Neuronal stem cell (in vitro differentiated cells): ENCODE data around the gene ENOSF1.
A peak's percentile ranks its signal among the peaks of the same experiment; 100 is the strongest.

Experiments used
- DNase-seq: peaks from one replicate; pipeline ENCODE4 v3.0.0-alpha.2; 2013; ENCODE audit warnings: low spot score
- H2AFZ ChIP-seq: one replicate; pipeline ENCODE4 v1.6.1; 2013; ENCODE audit warnings: mild to moderate bottlenecking, low read length, inconsistent platforms
- H2AK5ac ChIP-seq: 2 replicates; pipeline ENCODE4 v1.6.1; 2013; ENCODE audit warnings: low read depth, mild to moderate bottlenecking, inconsistent platforms, low read length, moderate library complexity, mixed read lengths
- H2BK120ac ChIP-seq: 2 replicates; pipeline ENCODE4 v1.6.1; 2013; ENCODE audit warnings: low read depth, mild to moderate bottlenecking, inconsistent platforms, low read length, moderate library complexity, mixed read lengths
- H2BK12ac ChIP-seq: one replicate; pipeline ENCODE4 v1.6.1; 2013; ENCODE audit warnings: low read length, inconsistent platforms
- H2BK15ac ChIP-seq: 2 replicates; pipeline ENCODE4 v1.6.1; 2013; ENCODE audit warnings: mild to moderate bottlenecking, low read length, inconsistent platforms, mixed read lengths
- H2BK5ac ChIP-seq: one replicate; pipeline ENCODE4 v1.6.1; 2013; ENCODE audit warnings: inconsistent platforms, mild to moderate bottlenecking, low read length, moderate library complexity
- H3K14ac ChIP-seq: one replicate; pipeline ENCODE4 v1.6.1; 2013; ENCODE audit warnings: low read length, inconsistent platforms
- H3K18ac ChIP-seq: 2 replicates; pipeline ENCODE4 v1.6.1; 2013; ENCODE audit warnings: low read length, inconsistent platforms
- H3K23ac ChIP-seq: 2 replicates; pipeline ENCODE4 v1.6.1; 2013; ENCODE audit warnings: low read depth, mild to moderate bottlenecking, mixed read lengths, low read length, inconsistent platforms; ENCODE audit not compliant: poor library complexity
- H3K27ac ChIP-seq: replicated peaks from 3 replicates; pipeline ENCODE4 v1.5.1; 2013; ENCODE audit warnings: low read length, inconsistent platforms
- H3K27me3 ChIP-seq, 3 experiments: 2 replicates each; pipeline ENCODE4 v1.6.1; 2013; ENCODE audit warnings: low read length in 3 of 3, mild to moderate bottlenecking in 2 of 3, inconsistent platforms in 1 of 3, low read depth in 1 of 3, mixed read lengths in 1 of 3, moderate library complexity in 1 of 3; ENCODE audit not compliant: control insufficient read depth in 3 of 3, insufficient read depth in 3 of 3
- H3K36me3 ChIP-seq, 2 donors: replicated peaks in 1 of 2; 2 replicates each; pipeline ENCODE4 v1.6.1; 2013; ENCODE audit warnings: low read length in 2 of 2; ENCODE audit not compliant: control insufficient read depth in 2 of 2, insufficient read depth in 2 of 2
- H3K4ac ChIP-seq: 2 replicates; pipeline ENCODE4 v1.6.1; 2013; ENCODE audit warnings: inconsistent platforms, mild to moderate bottlenecking, low read length, moderate library complexity
- H3K4me1 ChIP-seq, 2 donors: 1 replicate in 1 of 2; 2 replicates in 1 of 2; pipeline ENCODE4 v1.6.1; 2013; ENCODE audit warnings: low read length in 2 of 2, low read depth in 1 of 2; ENCODE audit not compliant: control insufficient read depth in 2 of 2, insufficient read depth in 1 of 2
- H3K4me2 ChIP-seq: one replicate; pipeline ENCODE4 v1.6.1; 2013; ENCODE audit warnings: mild to moderate bottlenecking, low read length, inconsistent platforms; ENCODE audit not compliant: insufficient read depth, poor library complexity, severe bottlenecking
- H3K4me3 ChIP-seq, 2 donors: 2 replicates each; pipeline ENCODE4 v1.5.1; 2013; ENCODE audit warnings: low read length in 2 of 2, mild to moderate bottlenecking in 2 of 2, inconsistent platforms in 1 of 2, moderate library complexity in 1 of 2
- H3K79me1 ChIP-seq: one replicate; pipeline ENCODE4 v1.6.1; 2013; ENCODE audit warnings: low read depth, mild to moderate bottlenecking, inconsistent platforms, low read length, moderate library complexity
- H3K9ac ChIP-seq: one replicate; pipeline ENCODE4 v1.6.1; 2013; ENCODE audit warnings: mild to moderate bottlenecking, low read depth, low read length, inconsistent platforms; ENCODE audit not compliant: poor library complexity
- H3K9me3 ChIP-seq, 2 donors: replicated peaks in 1 of 2; 2 replicates each; pipeline versions ENCODE3 to v1.6.1; 2013; ENCODE audit warnings: low read length in 2 of 2, mild to moderate bottlenecking in 2 of 2, inconsistent platforms in 1 of 2, low read depth in 1 of 2, mixed read lengths in 1 of 2, moderate library complexity in 1 of 2; ENCODE audit not compliant: control insufficient read depth in 2 of 2, insufficient read depth in 1 of 2
- H4K8ac ChIP-seq: one replicate; pipeline ENCODE4 v1.6.1; 2013; ENCODE audit warnings: low read depth, mild to moderate bottlenecking, inconsistent platforms, low read length, moderate library complexity
- H4K91ac ChIP-seq: one replicate; pipeline ENCODE4 v1.6.1; 2013; ENCODE audit warnings: low read length, low read depth, mild to moderate bottlenecking, inconsistent platforms; ENCODE audit not compliant: poor library complexity
- WGBS, 2 donors: extraction: QIAGEN DNeasy Blood & Tissue Kit; methylation state at CpG; one replicate each; pipeline ENCODE4 v1.1.7; 2013; ENCODE audit warnings: missing lambda C conversion rate in 2 of 2, mixed read lengths in 1 of 2; ENCODE audit not compliant: insufficient read length in 2 of 2, insufficient replicate concordance in 1 of 2; ENCODE audit errors: extremely low coverage in 2 of 2; 5-methylcytosine and 5-hydroxymethylcytosine counted together

The ENOSF1 gene

GRCh38 chr18:708096-708495 is 4.3 kb downstream of the ENOSF1 start:
- no peak overlapping the region for H3K18ac ChIP-seq
- H2AK5ac ChIP-seq, result no peak overlapping the region
- H4K91ac ChIP-seq, result no peak overlapping the region
- H3K9me3 ChIP-seq, result peaks cover 2 to 8% of the 10 kb centered on the region in 2 donors
- H4K8ac ChIP-seq, result no peak overlapping the region
- no CpG with 5 or more reads among the region's 10 CpGs for WGBS, 2 donors
- H2AFZ ChIP-seq, result no peak overlapping the region
- H2BK12ac ChIP-seq, result no peak overlapping the region
- no peak overlapping the region for H3K4me2 ChIP-seq
- peaks cover 0 to 3% (median 0%) of the 10 kb centered on the region in 3 experiments for H3K27me3 ChIP-seq
- no peak overlapping the region for H2BK120ac ChIP-seq
- H3K79me1 ChIP-seq, result no peaks in the 10 kb centered on the region
- no peak overlapping the region for H3K4me3 ChIP-seq
- H3K27ac ChIP-seq, result no peak overlapping the region
- H3K14ac ChIP-seq, result no peak overlapping the region
- H3K23ac ChIP-seq, result no peak overlapping the region
- H2BK5ac ChIP-seq, result no peak overlapping the region
- H3K4ac ChIP-seq, result no peak overlapping the region
- H3K4me1 ChIP-seq, result peaks cover 2 to 3% of the 10 kb centered on the region in 2 donors
- no peaks in the 10 kb centered on the region for H3K36me3 ChIP-seq
- no peak overlapping the region for H3K9ac ChIP-seq
- DNase-seq, result no peak
- no peak overlapping the region for H2BK15ac ChIP-seq

GRCh38 chr18:706405-706804 is 6.0 kb downstream of the ENOSF1 start:
- Histone ChIP-seq H3K4me2 (no peak overlapping the region), H3K36me3 (no peaks in the 10 kb centered on the region), H3K9ac (no peak overlapping the region), H2AFZ (peak overlapping the region; percentile 7), H2BK5ac (no peak overlapping the region), H3K27me3 (no peaks in the 10 kb centered on the region), H3K27ac (no peak overlapping the region), H4K91ac (no peak overlapping the region), H3K79me1 (no peaks in the 10 kb centered on the region), H3K4ac (no peak overlapping the region), H3K4me1 (peaks cover 2% of the 10 kb centered on the region in 2 donors), H2AK5ac (no peak overlapping the region), H3K23ac (no peak overlapping the region), H2BK12ac (no peak overlapping the region), H3K14ac (no peak overlapping the region), H4K8ac (no peak overlapping the region), H2BK15ac (no peak overlapping the region), H3K9me3 (no peaks in the 10 kb centered on the region), H3K18ac (no peak overlapping the region), H2BK120ac (no peak overlapping the region), H3K4me3 (no peak overlapping the region)
- no peak for DNase-seq
- no CpG with 5 or more reads among the region's 8 CpGs for WGBS, 2 donors

- H2BK120ac ChIP-seq, result no peak overlapping the region
- H3K4me1 ChIP-seq, result peaks cover 0 to 2% of the 10 kb centered on the region in 2 donors
- H2AFZ ChIP-seq, result no peak overlapping the region
- H2AK5ac ChIP-seq, result no peak overlapping the region
- H3K23ac ChIP-seq, result no peak overlapping the region
- no peak overlapping the region for H2BK12ac ChIP-seq
- H3K79me1 ChIP-seq, result no peaks in the 10 kb centered on the region
- no CpG with 5 or more reads among the region's 8 CpGs for WGBS, 2 donors
- no peak overlapping the region for H3K9ac ChIP-seq
- no peak for DNase-seq
- H3K9me3 ChIP-seq, result no peaks in the 10 kb centered on the region
- no peak overlapping the region for H2BK15ac ChIP-seq
- no peak overlapping the region for H3K4me2 ChIP-seq
- H3K4ac ChIP-seq, result no peak overlapping the region
- H4K8ac ChIP-seq, result no peak overlapping the region
- H2BK5ac ChIP-seq, result no peak overlapping the region
- H3K27me3 ChIP-seq, result no peaks in the 10 kb centered on the region
- H3K27ac ChIP-seq, result no peak overlapping the region
- no peaks in the 10 kb centered on the region for H3K36me3 ChIP-seq
- no peak overlapping the region for H3K18ac ChIP-seq
- no peak overlapping the region for H4K91ac ChIP-seq
- no peak overlapping the region for H3K4me3 ChIP-seq
- no peak overlapping the region for H3K14ac ChIP-seq
Measured at GRCh38 chr18:703213-703967, 9.0 kb downstream of the ENOSF1 start.

GRCh38 chr18:697800-698199 is 14.6 kb downstream of the ENOSF1 start:
- H3K18ac ChIP-seq, result no peak overlapping the region
- H2BK5ac ChIP-seq, result no peak overlapping the region
- H3K9me3 ChIP-seq, result no peaks in the 10 kb centered on the region
- no peak overlapping the region for H2BK15ac ChIP-seq
- no peak overlapping the region for H3K23ac ChIP-seq
- no peak overlapping the region for H2BK12ac ChIP-seq
- H3K14ac ChIP-seq, result no peak overlapping the region
- WGBS, 2 donors, result no CpG with 5 or more reads among the region's 10 CpGs
- H2BK120ac ChIP-seq, result no peak overlapping the region
- H3K4me3 ChIP-seq, result no peak overlapping the region
- H2AK5ac ChIP-seq, result no peak overlapping the region
- no peak overlapping the region for H4K91ac ChIP-seq
- no peak overlapping the region for H3K4ac ChIP-seq
- H3K27ac ChIP-seq, result no peak overlapping the region
- H3K36me3 ChIP-seq, result peaks cover 0 to 7% of the 10 kb centered on the region in 2 donors
- no peaks in the 10 kb centered on the region for H3K27me3 ChIP-seq
- H3K4me2 ChIP-seq, result no peak overlapping the region
- no peaks in the 10 kb centered on the region for H3K79me1 ChIP-seq
- H4K8ac ChIP-seq, result no peak overlapping the region
- DNase-seq, result no peak
- H3K4me1 ChIP-seq, result peaks cover 0 to 4% of the 10 kb centered on the region in 2 donors
- H3K9ac ChIP-seq, result no peak overlapping the region
- H2AFZ ChIP-seq, result no peak overlapping the region
